GM19452 (cell line): ENCODE data around the gene PHACTR1.
"Not testable (repeated sequence)": the region's sequence is repeated elsewhere in the genome, so short reads cannot be mapped to it uniquely, and the experiment has no call there.

Source experiments
- ATAC-seq: cut with Tn5 transposase; IDR thresholded peaks from one replicate; pipeline ENCODE4 v1.9.1; 2021; ENCODE audit not compliant: unreplicated experiment

PHACTR1 gene

DNA sequence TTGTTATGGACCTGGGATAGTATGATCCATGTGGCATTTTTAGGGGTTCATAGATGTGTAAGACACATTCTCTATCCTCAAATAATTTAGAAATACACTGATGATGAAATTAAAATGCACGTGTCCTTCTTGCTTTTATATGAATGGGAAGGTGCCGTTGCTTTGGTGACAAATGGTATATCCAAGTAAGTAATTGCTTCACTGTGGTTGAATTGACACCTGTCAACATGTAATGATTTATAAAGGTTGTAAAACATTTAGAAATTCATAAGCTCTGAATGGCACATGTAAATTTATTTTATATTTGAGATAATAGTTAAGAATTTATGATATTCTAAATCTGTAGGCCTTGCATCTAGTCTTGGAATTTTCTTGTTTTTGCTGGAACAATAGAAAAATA is 227.0 kb downstream of the PHACTR1 start:
- ATAC-seq, result no peak

DNA sequence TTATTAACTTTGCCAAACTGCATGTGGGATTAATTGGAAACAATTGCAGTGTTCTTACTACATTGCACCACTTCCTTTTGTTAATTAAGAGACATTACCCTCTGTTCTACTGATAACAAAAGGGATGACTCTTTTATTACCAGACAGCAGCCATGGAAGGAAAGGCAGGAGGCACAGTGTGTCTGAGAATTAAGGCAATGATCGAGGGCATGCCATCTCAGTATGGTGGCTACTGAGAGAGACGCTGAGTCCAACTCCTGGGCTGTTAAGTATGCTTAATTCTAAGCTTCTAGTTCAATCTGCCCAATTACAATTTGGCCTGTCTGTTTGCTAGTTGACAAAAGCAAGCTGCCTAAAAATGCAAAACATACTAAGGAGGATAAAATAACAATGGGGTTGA is 227.4 kb downstream of the PHACTR1 start:
- ATAC-seq, result no peak

- ATAC-seq, result not testable (repeated sequence)
Observed at GRCh38 chr6:12944528-12944927, 228.0 kb downstream of the PHACTR1 start.

DNA sequence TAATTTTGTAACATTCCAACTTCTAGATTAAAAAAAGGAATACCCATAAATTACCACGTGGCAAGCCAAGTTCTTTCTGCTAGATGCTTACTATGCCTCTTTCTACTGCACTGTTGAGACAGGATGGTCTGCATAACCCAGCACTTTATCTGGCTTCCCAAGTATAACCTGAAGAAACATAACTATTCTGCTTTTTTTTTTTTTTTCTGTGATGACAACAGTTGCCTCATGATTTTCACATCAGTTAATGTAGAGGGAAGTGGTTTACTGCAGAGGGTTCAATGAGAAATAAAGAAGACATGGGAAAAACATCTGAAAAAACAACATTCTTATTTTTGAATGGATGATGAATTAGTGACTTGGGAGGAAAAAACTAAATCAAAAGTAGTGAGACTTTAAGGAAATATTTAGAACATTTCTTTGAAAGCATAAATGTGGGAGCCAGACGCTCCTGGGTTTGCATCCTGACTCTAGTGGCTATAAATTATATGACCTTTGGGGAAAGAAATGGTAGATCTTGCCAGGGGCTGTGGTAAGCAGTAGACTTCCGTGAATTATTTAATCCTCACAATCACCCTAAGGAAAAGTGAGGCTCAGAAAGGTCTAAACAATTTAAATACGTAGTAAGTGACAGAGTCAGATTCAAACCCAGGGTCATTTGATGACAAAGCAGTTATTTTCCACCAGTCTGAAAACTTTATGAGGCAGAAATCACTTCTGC is 230.7 kb downstream of the PHACTR1 start:
- ATAC-seq, result no peak

DNA sequence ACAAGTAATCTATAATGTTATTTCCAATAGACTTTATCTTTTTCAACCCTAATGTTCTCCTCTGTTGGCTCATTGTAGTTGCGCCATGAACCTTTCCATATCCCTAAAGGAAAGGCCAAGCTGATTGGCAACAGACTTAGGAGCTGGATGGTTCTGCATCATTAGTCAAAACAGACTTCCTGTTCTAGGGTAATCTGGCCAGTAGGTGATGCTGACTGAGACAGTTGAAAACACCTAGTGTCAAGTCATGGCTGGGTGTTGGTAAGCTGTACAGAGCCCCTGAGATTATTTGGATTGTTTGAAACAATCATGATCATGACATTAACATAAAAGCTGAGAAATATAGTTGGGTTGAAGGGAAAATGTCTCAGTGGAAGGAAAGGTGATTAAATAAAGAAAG is 231.4 kb downstream of the PHACTR1 start:
- no peak for ATAC-seq

DNA sequence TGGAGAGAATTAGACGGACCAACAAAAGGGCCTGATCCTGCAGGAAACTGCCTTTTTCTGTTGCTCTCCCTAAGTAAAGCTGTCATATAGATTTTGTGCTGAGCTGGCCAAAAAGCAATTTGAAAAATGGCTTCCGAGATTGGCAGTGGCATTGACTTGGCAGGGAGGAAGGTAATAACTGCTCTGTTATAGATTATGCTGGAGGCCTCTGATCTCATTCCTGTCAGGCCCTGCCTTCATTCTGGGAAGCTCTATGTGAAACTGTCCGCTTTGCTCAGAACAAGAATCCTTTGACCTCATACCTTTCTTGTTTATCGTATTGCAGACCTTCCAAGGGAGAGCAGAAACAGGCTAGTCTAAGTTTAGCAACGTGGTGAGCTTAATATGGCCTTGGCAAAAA is 234.4 kb downstream of the PHACTR1 start:
- no peak for ATAC-seq

DNA sequence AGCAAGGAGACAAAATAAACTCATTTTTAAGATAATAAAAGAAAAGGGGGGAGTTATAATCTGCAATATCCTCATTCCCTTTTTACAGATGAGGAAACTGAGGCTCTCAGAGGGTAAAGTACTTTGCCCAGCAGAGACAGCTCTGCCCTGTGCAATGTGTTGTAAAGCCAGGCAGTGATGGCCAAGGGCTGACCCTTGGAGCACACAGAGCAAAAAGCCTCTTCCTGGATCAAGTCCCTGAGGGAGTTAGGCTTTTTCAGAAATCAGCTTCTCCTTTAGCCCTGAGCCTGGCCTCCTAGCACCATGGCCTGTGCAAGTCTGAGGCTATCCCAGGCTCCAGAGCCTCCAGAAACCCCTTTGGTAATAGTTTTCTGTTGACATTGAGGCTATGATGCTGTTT is 234.8 kb downstream of the PHACTR1 start:
- no peak for ATAC-seq

- no peak for ATAC-seq
Observed at GRCh38 chr6:12952318-12952717, 235.8 kb downstream of the PHACTR1 start.

- no peak for ATAC-seq
Observed at GRCh38 chr6:12955956-12956355, 239.4 kb downstream of the PHACTR1 start.

- no peak for ATAC-seq
Observed at GRCh38 chr6:12956991-12957320, 240.4 kb downstream of the PHACTR1 start.

GRCh38 chr6:12957321-12958051 is 240.9 kb downstream of the PHACTR1 start:
- ATAC-seq, result no peak

GRCh38 chr6:12958052-12958706 is 241.6 kb downstream of the PHACTR1 start:
- no peak for ATAC-seq

DNA sequence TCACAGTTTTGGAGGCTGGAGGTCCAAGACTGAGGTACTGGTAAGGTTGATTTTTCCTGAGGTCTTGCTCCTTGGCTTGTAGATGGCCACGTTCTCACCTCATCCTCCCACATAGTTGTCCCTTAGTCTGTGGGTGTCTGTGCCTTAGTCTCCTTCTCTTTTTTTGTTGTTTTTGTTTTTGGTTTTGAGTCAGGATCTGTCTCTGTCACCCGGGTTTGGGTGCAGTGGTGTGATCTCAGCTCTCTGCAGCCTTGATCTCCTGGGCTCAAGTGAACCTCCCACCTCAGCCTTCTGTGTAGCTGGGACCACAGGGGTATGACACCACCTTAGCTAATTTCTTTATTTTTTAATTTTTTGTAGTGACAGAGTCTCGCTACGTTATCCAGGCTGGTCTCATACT is 245.2 kb downstream of the PHACTR1 start:
- no peak for ATAC-seq

DNA sequence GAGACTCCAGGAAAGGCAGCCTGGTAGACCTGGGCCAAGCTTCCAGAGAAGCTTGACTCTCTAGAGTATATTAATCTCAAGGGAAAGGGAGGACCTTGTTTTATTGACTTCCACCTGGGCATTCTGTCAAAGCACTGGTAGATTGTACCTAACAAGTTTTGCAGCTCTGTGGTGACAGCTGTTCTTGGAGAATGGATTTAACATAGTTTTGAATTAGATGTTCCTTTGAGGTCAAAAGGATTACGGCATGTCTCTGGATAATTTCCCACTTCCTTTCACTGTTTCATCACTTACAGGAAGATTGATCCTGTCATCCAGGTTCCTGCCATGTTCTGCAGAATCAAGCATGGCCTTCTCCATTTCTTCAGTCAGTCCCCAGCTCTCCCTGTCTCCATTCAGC is 246.0 kb downstream of the PHACTR1 start:
- ATAC-seq, result no peak

DNA sequence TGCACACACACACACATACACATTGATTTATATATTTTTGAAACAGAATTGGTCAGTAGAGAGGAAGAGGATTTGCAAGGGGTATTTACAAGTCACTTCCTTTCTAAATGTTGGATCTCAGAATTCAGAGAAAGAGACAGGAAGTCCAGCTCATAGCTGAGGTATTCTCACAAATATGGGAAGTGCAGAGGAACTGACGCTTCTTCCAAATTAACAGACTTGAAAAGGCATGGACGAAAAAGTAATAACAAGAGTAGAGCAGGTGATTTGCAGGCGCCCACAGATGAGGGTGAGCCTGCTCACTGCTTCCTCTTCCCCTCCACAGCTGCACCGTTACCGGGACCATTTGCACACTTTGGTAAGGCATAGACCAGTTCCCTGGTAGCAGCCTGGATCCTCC is 246.4 kb downstream of the PHACTR1 start:
- ATAC-seq, result no peak

DNA sequence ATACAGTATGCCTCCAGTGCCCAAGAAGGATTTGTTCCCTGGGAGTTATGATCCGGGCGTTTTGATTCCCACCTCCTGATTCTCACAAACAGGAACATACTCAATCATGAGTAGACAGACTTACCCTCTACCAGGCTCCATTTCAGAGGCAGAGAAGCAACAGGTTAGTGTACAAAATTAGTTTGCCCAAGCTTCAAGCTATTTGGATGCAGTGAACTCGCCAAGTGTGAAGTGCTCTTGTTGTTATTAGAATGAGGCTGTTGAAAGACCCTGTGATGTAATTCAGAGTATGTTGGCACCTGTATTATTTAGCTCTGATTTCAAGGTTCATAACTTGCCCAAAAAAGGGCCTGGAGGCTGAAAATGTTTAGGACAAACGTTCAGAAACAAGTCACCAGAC is 247.0 kb downstream of the PHACTR1 start:
- ATAC-seq, result no peak

GRCh38 chr6:12967686-12968085 is 251.1 kb downstream of the PHACTR1 start:
- ATAC-seq, result no peak

DNA sequence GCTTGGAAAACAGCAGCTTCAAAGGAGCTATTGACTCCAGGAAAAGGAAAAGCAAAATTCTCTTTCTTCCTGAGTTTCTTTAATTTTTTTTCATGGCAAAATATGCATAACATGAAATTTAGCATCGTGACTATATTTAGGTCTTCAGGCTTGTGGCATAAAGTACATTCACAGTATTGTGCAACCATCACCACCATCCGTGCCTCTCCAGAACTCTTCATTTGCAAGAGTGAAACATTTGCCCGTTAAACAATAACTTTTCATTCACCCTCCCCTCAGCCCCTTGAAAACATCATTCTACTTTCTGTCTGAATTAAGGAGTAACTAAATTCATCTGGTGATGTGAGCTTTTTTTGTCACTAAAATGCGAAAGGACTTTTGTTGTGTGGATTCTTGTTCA is 251.7 kb downstream of the PHACTR1 start:
- ATAC-seq, result no peak

DNA sequence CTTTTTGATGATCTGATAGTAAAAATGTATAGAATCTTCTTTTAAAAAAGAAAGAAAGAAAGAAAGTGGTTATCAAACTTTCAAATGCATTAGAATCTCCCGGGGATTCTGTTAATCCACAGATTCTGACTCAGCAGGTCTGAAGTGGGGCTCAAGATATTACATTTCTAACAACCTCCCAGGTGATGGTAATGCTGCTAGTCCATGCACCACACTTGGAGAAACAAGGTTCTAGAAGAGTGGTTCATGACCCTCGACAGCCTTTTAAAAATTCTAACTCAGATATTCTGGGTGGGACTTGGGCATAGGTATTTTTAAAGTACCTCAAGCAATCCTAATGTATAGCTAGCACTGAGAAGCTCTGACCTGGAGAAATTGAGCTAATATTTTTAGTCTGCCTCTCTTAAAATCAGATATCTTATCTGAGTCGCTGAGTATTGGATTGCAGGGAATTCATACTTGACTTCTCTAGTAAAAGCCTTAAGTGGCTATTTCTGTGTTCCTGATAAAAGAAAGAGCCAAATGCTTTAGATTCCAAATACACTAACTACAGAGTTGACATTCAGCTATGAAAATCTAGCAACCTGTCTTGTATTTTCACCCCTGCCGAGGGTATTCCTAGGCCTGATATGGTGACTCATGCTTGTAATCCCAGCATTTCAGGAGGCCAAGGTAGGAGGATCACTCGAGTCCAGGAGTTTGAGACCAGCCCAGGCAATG is 252.4 kb downstream of the PHACTR1 start:
- no peak for ATAC-seq

- no peak for ATAC-seq
Observed at GRCh38 chr6:12969966-12970365, 253.4 kb downstream of the PHACTR1 start.

GRCh38 chr6:12973386-12973785 is 256.8 kb downstream of the PHACTR1 start:
- ATAC-seq, result no peak

DNA sequence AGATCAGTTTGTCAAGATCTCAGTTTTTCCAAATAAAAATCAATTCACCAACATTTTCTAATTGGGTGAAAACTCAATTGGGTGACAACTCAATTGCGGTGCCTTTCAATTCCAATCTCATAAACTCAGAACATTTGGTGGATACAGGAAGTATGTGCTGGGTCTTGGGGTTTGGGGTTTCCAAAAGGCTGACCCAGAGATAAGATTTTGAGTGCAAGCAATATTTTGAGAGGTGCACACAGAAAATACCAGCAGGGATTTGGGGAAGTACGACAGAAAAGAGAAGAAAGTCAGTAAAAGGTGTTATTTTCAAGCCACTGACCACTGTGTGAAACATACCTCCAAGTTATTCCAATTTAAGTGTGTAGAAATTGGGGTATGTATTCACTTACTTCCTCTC is 258.0 kb downstream of the PHACTR1 start:
- no peak for ATAC-seq
